T-helper 2 cell treated with Interferon-gamma antibody and Interleukin-4, amounts not matched to agents 5 μg/mL and 100 μg/mL, for 36 hours (primary cell): Measurements from ENCODE around the gene CPXM2.

Source experiments
- DNase-seq: peaks from one replicate; pipeline ENCODE4 v3.0.0; 2021; ENCODE audit warnings: low spot score
- H3K27ac Mint-ChIP-seq: one replicate; pipeline ENCODE4 v1.8.0; 2021; ENCODE audit warnings: mild to moderate bottlenecking, mixed read lengths
- H3K27me3 Mint-ChIP-seq: one replicate; pipeline ENCODE4 v1.8.0; 2021; ENCODE audit warnings: low read depth, mixed read lengths
- H3K36me3 Mint-ChIP-seq: one replicate; pipeline ENCODE4 v1.8.0; 2021; ENCODE audit warnings: low read depth, mixed read lengths
- H3K4me1 Mint-ChIP-seq: one replicate; pipeline ENCODE4 v1.8.0; 2021; ENCODE audit warnings: low read depth, mixed read lengths
- H3K4me3 Mint-ChIP-seq: one replicate; pipeline ENCODE4 v1.8.0; 2022; ENCODE audit warnings: mild to moderate bottlenecking, moderate library complexity, mixed read lengths
- H3K9me3 Mint-ChIP-seq: one replicate; pipeline ENCODE4 v1.8.0; 2021; ENCODE audit warnings: mixed read lengths

Gene CPXM2

DNA sequence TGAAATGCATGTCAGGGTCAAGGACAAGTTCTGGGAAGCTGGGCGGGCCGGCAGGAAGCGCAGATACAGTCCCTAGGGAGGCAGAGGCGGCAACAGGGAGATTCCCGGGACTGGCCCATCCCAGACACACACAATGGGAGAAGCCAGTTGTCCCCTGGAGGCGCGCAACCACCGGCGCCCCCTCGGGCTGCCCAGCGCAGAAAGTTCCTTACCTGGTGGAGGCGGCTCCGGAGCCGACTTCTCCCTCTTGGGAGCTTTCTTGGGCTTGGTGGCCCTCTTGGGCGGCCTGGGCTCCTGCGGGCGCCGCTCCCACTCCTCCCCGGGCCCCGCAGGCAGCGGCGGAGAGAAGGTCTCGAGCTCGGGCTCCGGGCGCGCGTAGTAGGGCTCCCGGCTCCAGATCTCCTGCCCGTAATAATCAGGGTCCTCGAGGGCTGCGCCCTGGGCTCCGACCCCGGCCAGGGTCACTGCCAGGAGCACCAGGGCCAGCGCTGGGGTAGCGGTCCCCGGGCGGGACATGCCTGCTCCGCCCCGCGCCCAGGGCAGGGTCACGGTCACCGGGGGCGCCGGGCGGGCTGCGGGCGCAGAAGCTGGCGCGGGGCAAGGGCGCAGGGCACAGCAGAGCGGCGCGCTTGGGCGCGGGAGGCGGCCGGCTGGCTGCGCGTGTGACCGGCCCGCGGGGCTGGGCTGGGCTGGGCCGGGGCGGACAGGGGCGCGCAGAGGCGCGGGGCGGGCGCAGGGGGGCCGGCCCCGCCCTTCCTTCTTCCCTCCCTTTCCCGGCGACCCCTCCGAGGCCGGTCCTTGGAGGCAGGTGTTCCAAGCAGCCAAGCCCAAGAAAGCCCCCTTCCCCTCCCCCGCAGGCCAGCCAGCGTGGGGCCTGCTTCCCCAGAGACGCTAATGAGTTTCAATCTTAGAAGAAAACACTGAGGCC is at the start of gene CPXM2:
Gene CPXM2 (minus strand): TSS at position 664 of the 928 bp plus-strand sequence. CDS start 148 bp downstream, at position 516.
- DNase-seq: no peak
- Mint-ChIP-seq H3K27ac (no peak within 1 kb of the TSS), H3K4me1 (no peaks in the 10 kb centered on the region), H3K36me3 (no peaks in the 10 kb centered on the region), H3K4me3 (no peak within 1 kb of the TSS), H3K9me3 (no peaks in the 10 kb centered on the region), H3K27me3 (peaks cover 27% of the 10 kb centered on the region)

DNA sequence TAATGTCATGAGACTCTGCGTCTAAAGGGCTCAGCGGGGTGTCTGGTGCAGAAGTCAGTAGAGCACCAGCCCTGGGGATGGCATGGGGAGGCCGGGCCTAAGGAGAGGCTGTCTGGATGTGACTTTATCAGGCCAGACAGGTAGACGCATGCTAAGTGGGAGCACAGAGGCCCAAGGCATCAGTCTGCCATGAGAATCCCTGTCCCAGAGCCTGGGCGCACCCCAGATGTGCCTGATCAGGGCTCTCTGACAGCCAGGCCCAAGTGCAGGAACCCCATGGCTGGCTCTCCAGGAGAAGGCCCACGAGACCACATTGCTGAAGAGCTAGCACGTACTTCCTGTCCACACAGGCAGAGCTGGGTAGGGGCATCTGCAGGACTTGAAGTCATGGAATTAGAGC is 48.0 kb upstream of the CPXM2 start:
- H3K4me3 Mint-ChIP-seq: no peak overlapping the region
- H3K27ac Mint-ChIP-seq: no peak overlapping the region
- no peaks in the 10 kb centered on the region for H3K27me3 Mint-ChIP-seq
- no peak for DNase-seq
- peaks cover 8% of the 10 kb centered on the region for H3K9me3 Mint-ChIP-seq
- H3K36me3 Mint-ChIP-seq: no peaks in the 10 kb centered on the region
- no peaks in the 10 kb centered on the region for H3K4me1 Mint-ChIP-seq

DNA sequence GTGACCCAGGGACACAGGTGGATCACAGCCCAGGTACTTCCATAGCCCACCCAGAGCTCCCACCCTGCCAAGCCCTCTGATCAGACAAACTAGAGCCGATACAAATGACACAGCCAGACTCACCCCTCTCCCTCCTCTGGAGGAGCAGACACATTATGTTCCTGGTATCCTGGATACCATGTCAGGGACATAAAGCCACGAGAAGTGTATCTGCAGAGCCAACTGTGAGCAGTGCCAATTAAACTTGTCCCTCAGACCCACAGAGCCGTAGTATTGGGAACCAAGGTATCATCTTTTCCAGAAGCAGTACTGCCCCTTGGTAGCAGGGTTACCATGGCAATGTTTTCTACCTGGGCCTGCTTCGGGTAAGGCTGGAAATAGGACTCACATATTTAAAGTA is 47.3 kb upstream of the CPXM2 start:
- peaks cover 10% of the 10 kb centered on the region for H3K9me3 Mint-ChIP-seq
- no peak overlapping the region for H3K27ac Mint-ChIP-seq
- H3K36me3 Mint-ChIP-seq: no peaks in the 10 kb centered on the region
- H3K4me1 Mint-ChIP-seq: no peaks in the 10 kb centered on the region
- H3K4me3 Mint-ChIP-seq: no peak overlapping the region
- no peaks in the 10 kb centered on the region for H3K27me3 Mint-ChIP-seq
- no peak for DNase-seq

DNA sequence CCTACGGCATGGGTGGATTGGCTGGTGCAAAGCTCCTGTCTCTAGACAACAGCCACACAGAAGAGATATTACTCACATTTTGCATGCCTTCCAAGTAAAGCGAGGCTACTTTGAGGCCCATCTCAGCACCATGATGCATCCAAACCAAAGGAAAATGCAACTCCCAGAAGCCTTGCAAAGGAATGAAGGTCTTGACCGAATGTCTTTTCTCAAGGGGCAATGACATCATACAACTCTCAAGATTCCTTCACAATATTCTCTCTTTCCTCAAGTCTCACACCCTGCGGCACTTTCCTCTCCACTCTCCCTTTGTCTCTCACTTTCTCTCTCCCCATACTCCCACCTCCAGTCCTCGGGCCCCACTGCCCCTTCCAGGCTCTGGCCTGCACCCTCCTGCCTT is 44.8 kb upstream of the CPXM2 start:
- H3K9me3 Mint-ChIP-seq: peaks cover 17% of the 10 kb centered on the region
- no peak for DNase-seq
- H3K4me3 Mint-ChIP-seq: no peak overlapping the region
- H3K4me1 Mint-ChIP-seq: no peaks in the 10 kb centered on the region
- no peaks in the 10 kb centered on the region for H3K27me3 Mint-ChIP-seq
- no peak overlapping the region for H3K27ac Mint-ChIP-seq
- H3K36me3 Mint-ChIP-seq: no peaks in the 10 kb centered on the region

DNA sequence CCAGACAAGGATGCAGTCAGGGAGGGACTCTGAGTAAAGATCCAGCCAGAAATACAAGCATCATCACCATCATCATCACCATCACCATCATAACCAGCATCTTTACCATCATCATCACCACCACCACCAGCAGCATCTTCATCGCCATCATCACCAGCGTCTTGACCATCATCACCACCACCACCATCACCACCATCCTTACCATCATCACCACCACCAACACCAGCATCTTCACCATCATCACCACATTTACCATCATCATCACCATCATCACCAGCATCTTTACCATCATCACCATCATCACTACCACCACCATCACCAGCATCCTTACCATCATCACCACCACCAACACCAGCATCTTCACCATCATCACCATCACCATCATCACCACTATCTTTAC is 44.1 kb upstream of the CPXM2 start:
- no peak overlapping the region for H3K27ac Mint-ChIP-seq
- no peaks in the 10 kb centered on the region for H3K4me1 Mint-ChIP-seq
- no peak for DNase-seq
- peaks cover 25% of the 10 kb centered on the region for H3K9me3 Mint-ChIP-seq
- no peaks in the 10 kb centered on the region for H3K36me3 Mint-ChIP-seq
- no peaks in the 10 kb centered on the region for H3K27me3 Mint-ChIP-seq
- H3K4me3 Mint-ChIP-seq: no peak overlapping the region

DNA sequence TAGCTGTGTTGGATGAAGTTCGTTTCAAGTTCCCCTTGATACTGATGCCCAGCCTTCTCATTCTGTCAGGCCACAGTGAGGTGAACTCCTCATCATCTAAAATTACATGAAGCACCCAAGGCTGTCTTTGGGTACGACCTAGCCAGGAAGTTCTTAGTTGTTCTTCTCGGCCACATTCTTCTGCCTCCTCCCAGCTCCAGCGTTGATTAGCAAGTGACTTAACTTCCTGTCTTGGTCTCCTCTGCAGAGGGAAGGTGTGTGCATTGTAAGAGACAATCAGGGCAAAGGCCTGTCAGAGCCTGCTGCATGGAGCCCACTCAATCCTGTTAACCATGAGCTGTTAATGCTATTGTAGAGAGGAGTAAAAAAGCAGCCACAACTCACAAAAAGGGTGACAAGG is 43.2 kb upstream of the CPXM2 start:
- H3K27me3 Mint-ChIP-seq: no peaks in the 10 kb centered on the region
- no peak for DNase-seq
- H3K36me3 Mint-ChIP-seq: no peaks in the 10 kb centered on the region
- H3K4me3 Mint-ChIP-seq: no peak overlapping the region
- no peaks in the 10 kb centered on the region for H3K4me1 Mint-ChIP-seq
- peaks cover 25% of the 10 kb centered on the region for H3K9me3 Mint-ChIP-seq
- no peak overlapping the region for H3K27ac Mint-ChIP-seq

DNA sequence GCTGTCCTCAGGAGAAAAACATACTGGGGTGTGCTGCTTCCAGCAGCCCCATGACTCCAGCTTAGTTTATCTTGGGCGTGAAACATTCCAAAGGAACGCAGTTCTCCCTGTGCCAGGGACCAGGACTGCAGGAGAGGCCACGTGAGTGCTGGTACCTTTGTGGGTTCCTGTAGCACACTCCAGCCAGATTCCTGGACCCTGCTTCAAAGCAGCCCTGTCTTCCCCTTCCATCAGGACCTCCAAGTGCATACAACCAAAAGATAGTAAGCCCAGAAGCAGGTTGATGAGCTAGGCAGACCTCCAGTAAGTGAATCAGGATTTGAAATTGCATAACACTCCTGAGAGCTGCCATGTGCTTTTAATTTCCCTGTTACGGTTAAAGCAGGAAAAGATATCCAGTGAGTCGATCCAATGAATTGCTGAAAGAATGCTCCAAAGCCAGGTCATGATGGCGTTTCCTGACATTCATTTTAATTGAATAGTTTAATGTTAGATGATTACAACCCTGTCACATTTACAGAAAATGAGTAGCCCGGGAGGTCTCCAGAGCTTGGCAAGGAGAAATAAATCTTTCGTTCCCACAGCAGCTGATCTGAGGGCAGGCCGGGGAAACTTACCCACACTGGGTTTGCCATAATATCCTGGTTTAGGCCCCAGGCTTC is 38.9 kb upstream of the CPXM2 start:
- H3K4me3 Mint-ChIP-seq: no peak overlapping the region
- H3K36me3 Mint-ChIP-seq: no peaks in the 10 kb centered on the region
- H3K27me3 Mint-ChIP-seq: no peaks in the 10 kb centered on the region
- peaks cover 7% of the 10 kb centered on the region for H3K4me1 Mint-ChIP-seq
- no peak overlapping the region for H3K27ac Mint-ChIP-seq
- no peak for DNase-seq
- H3K9me3 Mint-ChIP-seq: peaks cover 24% of the 10 kb centered on the region

DNA sequence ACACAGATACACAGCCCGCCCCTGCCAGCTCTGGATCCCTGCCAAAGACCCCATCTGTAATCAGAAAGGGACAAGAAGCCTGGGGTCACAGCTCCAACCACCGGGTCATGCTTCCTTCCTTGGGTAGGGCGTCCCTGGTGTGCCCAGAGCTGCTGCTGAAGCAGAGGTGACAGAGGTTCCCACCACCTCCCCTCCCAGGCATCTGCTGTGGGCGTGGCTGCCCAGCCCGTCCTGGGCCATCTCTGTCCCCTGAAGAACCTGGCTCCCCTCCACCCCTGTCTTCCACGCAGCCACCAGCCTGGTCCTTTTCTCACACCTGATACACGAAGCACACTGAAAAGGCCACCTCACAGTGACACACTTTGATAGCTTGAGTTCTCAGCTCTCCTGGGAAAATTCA is 38.2 kb upstream of the CPXM2 start:
- Mint-ChIP-seq H3K4me1 (peaks cover 7% of the 10 kb centered on the region), H3K36me3 (no peaks in the 10 kb centered on the region), H3K27me3 (no peaks in the 10 kb centered on the region), H3K27ac (no peak overlapping the region), H3K4me3 (no peak overlapping the region), H3K9me3 (peaks cover 23% of the 10 kb centered on the region)
- no peak for DNase-seq

DNA sequence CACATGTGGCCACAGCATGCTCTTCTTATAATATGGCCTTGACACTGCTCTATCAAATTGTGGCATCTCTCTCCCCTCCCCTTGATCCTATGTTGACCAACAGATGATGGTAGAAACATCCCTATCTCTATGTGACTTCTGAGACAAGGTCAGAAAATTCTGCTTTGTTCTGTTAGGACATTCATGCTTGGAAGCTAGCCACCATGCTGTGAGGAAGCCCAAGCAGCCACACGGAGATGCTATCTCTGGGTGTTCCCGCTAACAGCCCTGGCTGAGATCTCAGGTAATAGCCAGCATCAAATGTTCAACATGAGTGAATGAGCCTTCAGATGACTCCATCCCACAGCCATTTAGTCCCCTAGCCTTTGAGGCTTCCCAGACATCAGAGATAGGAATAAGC is 36.8 kb upstream of the CPXM2 start:
- DNase-seq: no peak
- H3K27me3 Mint-ChIP-seq: no peaks in the 10 kb centered on the region
- no peak overlapping the region for H3K27ac Mint-ChIP-seq
- H3K36me3 Mint-ChIP-seq: no peaks in the 10 kb centered on the region
- H3K4me3 Mint-ChIP-seq: no peak overlapping the region
- peaks cover 7% of the 10 kb centered on the region for H3K4me1 Mint-ChIP-seq
- peaks cover 18% of the 10 kb centered on the region for H3K9me3 Mint-ChIP-seq

DNA sequence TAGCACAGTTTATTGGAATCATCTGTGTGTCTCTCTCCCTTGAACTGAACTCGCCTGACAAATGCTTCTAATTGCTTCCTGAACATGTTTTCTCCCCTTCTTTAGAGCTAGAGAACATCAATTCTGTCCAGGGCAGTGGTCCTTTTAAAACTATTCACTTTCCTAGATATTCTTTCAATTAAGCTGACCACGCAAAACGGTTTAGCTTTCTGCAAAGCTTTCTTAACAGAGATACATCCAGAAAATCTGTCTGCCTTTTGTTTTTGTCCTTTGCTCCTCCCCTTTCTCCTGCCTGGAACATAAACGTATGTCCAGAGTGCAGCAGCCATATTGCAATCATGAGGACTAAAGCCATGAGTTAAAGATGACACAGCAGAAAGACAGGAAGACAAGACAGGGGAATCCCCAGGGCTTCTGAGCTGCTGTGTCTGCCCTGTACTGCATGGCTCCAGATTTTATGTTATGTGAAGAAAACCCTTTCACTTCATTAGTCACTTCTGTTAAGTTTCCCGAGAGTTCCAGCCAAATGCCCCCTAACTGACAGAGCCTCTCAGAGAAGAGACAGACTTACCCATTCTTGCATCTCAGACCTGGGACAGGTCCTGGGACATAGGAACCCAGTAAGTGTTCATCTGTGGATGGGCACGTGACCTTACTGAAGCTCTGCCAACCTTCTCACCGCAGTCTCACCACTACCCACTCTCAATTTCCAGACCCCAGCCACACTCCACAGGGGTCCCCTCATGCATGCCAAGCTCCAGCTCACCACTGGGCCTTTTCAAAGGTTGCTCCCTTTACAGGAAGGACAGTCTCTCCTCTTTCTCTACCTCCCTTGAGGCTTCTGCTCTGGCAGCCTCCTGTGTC is 35.0 kb upstream of the CPXM2 start:
- H3K27ac Mint-ChIP-seq: no peak overlapping the region
- no peaks in the 10 kb centered on the region for H3K27me3 Mint-ChIP-seq
- no peak for DNase-seq
- H3K9me3 Mint-ChIP-seq: peaks cover 12% of the 10 kb centered on the region
- no peak overlapping the region for H3K4me3 Mint-ChIP-seq
- H3K4me1 Mint-ChIP-seq: peaks cover 7% of the 10 kb centered on the region
- no peaks in the 10 kb centered on the region for H3K36me3 Mint-ChIP-seq

DNA sequence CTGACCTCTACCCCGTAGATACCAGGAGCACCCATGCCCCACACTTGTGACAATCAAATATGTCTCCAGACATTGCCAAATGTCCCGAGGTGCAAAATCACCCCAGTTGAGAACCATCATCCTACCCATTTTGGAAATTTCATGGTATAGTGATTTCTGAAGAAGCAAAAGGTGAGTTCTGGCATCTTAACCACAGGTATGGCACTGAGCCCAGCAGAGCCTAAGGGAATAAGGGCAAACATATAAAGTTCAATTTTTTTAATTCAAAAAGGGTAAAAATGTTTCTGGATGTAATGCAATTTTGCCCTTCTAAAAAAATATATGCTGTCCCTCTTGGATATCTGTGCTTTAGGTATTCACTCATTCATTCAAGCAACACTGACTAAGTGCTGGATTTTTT is 30.5 kb upstream of the CPXM2 start:
- Mint-ChIP-seq H3K9me3 (peaks cover 8% of the 10 kb centered on the region), H3K36me3 (no peaks in the 10 kb centered on the region)

DNA sequence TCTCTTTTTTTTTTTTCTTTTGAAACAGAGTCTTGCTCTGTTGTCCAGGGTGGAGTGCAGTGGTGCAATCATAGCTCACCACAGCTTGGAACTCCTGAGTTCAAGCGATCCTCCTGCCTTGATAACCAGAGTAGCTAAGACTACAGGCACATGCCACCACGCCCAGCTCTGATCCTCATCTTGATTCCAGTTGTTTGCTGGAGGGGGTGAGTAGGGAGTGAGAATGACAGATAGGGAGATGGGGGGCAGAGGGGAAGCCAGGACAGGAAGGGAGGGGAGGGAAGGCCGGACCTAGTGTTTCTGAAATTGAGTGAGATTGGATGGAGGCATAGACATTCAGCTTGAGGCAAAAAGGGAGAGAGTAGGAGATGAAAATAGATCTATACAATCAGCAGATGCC is 25.2 kb upstream of the CPXM2 start:
- Mint-ChIP-seq H3K36me3 (no peaks in the 10 kb centered on the region), H3K4me3 (no peak overlapping the region), H3K27ac (no peak overlapping the region), H3K4me1 (peaks cover 5% of the 10 kb centered on the region), H3K27me3 (no peaks in the 10 kb centered on the region), H3K9me3 (peaks cover 8% of the 10 kb centered on the region)
- no peak for DNase-seq

More for the DNA sequence above, 30.5 kb upstream of the CPXM2 start:
- Mint-ChIP-seq H3K27me3 (no peaks in the 10 kb centered on the region), H3K4me1 (peaks cover 7% of the 10 kb centered on the region), H3K27ac (no peak overlapping the region), H3K4me3 (no peak overlapping the region)
- DNase-seq: no peak

DNA sequence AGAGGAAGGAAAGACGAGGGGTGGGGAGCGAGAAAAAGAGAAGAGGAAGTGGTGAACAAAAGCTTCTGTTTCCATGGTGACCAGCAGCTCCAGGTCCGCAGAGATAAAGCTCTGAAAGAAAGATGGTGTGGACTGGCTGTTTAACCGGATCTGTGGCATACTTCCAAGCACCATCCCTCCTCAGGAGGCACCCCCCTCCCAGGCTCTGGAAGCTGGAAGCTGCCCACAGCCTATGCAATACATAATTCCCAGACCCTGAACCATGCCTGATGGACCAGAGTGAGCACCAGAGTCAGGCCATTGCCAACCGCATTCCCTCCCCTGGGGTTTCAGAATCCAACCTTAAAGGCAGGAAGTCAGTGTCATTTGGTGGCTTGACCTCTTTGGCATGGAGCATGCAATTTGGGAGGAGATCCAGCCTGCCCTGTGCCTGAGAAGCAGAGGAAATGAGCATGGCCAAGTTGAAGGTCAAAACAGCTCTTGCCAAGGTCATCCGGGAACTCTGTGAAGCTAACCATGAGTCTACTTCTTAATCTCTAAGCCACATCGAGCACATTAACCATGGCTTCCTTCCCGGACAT is 22.2 kb upstream of the CPXM2 start:
- Mint-ChIP-seq H3K27ac (no peak overlapping the region), H3K27me3 (no peaks in the 10 kb centered on the region), H3K4me1 (peaks cover 5% of the 10 kb centered on the region), H3K36me3 (no peaks in the 10 kb centered on the region), H3K4me3 (no peak overlapping the region), H3K9me3 (no peaks in the 10 kb centered on the region)
- DNase-seq: no peak
